Occipital lobe (tissue), 2 donors: ENCODE measurements around the gene OR13H1. TPM values are rescaled to one million over a fixed set of nuclear protein-coding genes. Genes with fewer than 3 reads are reported as not detected.
"Not testable (repeated sequence)": the region's sequence is repeated elsewhere in the genome, so short reads cannot be mapped to it uniquely, and the experiment has no call there.

Experiments used
- DNase-seq: peaks from one replicate; lab custom pipeline; 2025; lab: John Stamatoyannopoulos, UW
- total RNA-seq: library from RNA; depleted of rRNA; stranded (reverse); fragments of >200 nt; gene quantifications from one replicate; pipeline ENCODE4 v1.2.3, GENCODE V29; 2014

Gene OR13H1, protein sequence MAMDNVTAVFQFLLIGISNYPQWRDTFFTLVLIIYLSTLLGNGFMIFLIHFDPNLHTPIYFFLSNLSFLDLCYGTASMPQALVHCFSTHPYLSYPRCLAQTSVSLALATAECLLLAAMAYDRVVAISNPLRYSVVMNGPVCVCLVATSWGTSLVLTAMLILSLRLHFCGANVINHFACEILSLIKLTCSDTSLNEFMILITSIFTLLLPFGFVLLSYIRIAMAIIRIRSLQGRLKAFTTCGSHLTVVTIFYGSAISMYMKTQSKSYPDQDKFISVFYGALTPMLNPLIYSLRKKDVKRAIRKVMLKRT
- not detected for total RNA-seq

GRCh38 chrX:131543774-131544173 is at the start of gene OR13H1:
TSS of gene OR13H1 (plus strand) at chrX:131544074. CDS start at chrX:131544074, 0 bp downstream.
- no peak for DNase-seq

DNA sequence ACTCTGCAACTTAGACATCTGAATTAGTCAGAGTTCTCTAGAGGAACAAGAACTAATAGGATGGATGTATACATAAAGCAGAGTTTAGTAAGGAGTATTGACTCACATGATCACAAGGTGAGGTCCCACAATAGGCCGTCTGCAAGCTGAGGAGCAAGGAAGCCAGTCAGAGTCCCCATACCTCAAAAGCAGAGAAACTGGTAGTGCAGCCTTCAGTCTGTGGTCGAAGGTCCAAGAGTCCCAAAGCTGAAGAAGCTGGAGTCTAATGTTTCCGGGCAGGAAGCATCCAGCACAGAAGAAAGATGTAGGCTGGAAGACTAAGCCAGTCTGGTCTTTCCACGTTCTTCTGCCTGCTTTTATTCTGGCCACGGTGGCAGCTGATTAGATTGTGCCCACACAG is 42.3 kb upstream of the OR13H1 start:
- DNase-seq: not testable (repeated sequence)

GRCh38 chrX:131513159-131513914 is 30.5 kb upstream of the OR13H1 start:
- no peak for DNase-seq

GRCh38 chrX:131521824-131522223 is 22.1 kb upstream of the OR13H1 start:
- no peak for DNase-seq

- DNase-seq: no peak
Observed at GRCh38 chrX:131544218-131544617, 344 bp downstream of the OR13H1 start.

- no peak for DNase-seq
Observed at GRCh38 chrX:131549011-131549410, 5.1 kb downstream of the OR13H1 start.

- DNase-seq: not testable (repeated sequence)
Observed at GRCh38 chrX:131552453-131552852, 8.6 kb downstream of the OR13H1 start.

DNA sequence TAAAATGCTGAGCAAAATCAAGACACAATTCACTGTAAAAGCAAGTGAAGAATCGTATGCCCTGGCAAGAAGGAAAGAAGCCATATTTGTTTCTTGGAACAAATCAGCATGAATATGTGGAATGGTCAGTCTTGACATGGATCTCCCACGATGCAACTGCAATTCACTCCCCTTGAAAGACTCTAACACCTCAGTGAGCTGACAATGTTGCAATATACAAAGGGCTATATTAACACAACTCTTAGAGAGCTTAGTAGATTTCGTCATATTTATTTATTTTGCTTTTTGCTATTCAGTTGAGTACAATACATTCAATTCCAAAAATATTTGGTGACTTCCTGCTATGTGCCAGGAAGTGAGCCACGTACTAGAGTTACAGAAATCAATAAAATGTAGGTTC is 14.7 kb downstream of the OR13H1 start:
- no peak for DNase-seq

DNA sequence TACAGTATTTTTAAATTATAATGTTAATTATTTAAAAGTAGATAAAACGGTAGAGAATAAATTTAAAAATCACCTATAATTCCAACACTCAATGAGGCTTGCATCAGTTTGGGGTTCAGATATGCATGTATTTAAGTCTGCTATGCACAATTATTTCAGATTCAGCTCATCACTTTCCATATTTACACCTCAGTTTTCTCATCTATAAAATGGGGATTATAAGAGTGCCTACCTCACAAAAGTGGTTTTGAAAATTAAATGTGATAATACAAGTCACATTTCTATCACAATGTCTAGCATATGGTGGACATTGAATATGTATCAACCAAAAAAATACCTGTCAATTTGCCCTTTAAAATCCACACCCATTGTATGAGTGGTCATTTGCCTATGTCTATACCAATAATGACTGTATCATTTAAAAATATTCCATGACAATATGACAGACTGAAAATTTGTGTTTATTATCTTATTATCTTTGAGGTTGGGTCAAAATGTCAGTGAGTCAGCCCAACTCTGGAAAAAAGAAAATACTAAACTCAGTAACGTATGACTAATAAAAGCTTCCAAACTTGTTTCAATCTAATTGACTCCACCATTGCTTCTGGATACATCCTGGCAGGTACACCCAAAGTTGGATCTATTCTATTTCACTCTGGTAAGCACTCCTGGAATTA is 20.8 kb downstream of the OR13H1 start:
- no peak for DNase-seq

GRCh38 chrX:131565909-131566308 is 22.0 kb downstream of the OR13H1 start:
- no peak for DNase-seq

GRCh38 chrX:131571348-131571747 is 27.5 kb downstream of the OR13H1 start:
- DNase-seq: no peak

- no peak for DNase-seq
Observed at GRCh38 chrX:131572372-131573014, 28.6 kb downstream of the OR13H1 start.

DNA sequence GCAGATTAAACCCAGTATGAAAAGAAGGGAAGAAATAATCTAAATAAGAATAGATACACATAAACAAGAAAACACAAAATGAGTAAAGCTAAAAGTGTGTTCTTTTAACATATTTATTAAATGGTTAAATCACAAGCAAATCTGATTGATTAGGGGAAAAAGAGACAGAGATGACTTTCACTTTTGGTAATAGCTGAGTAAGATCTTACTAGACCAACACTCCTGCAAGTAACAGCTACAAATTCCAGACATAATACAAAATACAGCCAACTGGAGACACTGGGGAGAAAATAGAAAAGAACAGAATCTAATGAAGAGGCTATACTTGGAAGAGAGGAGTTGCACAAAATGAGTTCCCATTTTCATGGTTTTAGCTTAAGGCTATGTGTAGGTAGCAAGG is 33.5 kb downstream of the OR13H1 start:
- no peak for DNase-seq

- DNase-seq: no peak
Observed at GRCh38 chrX:131577999-131578734, 34.3 kb downstream of the OR13H1 start.

- DNase-seq: not testable (repeated sequence)
Observed at GRCh38 chrX:131578735-131579367, 35.0 kb downstream of the OR13H1 start.

DNA sequence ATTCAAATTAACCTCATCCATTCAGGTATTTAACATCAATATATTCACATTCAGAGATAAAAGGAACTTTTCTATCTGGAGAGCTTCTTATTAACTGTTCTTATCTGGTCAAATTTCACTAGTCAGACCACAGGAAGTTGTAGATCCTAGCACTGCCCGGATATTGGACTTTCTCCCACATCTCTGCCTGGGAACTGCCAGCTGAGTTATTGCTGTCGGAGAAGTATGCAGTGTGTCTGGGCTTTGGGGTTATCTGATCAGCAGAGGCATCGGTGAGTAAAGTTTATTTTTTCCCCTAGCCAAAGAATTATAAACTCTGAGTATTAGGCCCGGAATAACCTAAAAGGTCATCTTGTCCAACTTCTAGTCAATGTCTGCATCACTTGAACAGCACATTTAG is 45.1 kb downstream of the OR13H1 start:
- DNase-seq: no peak
